ENCODE results near the gene P4HB. TPM values are rescaled to one million over a fixed set of nuclear protein-coding genes. Genes with fewer than 3 reads are reported as not detected.

P4HB gene
- total and polyA plus RNA-seq, 2 experiments from 2014 or later: 206 to 620 TPM

- H3K4me3 ChIP-seq: no peak overlapping the region
- H2AFZ ChIP-seq: no peak overlapping the region
- no peak overlapping the region for H3K4me2 ChIP-seq
- peaks cover 11% of the 10 kb centered on the region for H3F3A ChIP-seq (replicated peaks; ENCODE audit: low read depth)
- TF ChIP-seq JUNB (IDR thresholded peaks at IDR 0.05; ENCODE audit: unreplicated experiment) (no peak), CTCF (conservative IDR thresholded peaks at IDR 0.05; ENCODE audit: low read depth in 2 of 2) (no peak), REST (IDR thresholded peaks at IDR 0.05; ENCODE audit: unreplicated experiment) (no peak), CREB1 (CRISPR knock-in tag; IDR thresholded peaks at IDR 0.05; ENCODE audit: low read depth) (no peak), ZNF331 (CRISPR knock-in tag; IDR thresholded peaks at IDR 0.05; ENCODE audit: low read depth) (no peak), ZNF114 (CRISPR knock-in tag; IDR thresholded peaks at IDR 0.05) (no peak), EZH2phosphoT487 (IDR thresholded peaks at IDR 0.05; ENCODE audit: unreplicated experiment) (no peak), EZH2 (IDR thresholded peaks at IDR 0.05; ENCODE audit: low read depth, unreplicated experiment) (no peak), STAT1 (IDR thresholded peaks at IDR 0.05; ENCODE audit: unreplicated experiment) (no peak), NANOG (IDR thresholded peaks at IDR 0.05; ENCODE audit: borderline replicate concordance) (no peak), POLR2AphosphoS5 (IDR thresholded peaks at IDR 0.05; ENCODE audit: low read depth) (no peak), ZNF462 (CRISPR knock-in tag; IDR thresholded peaks at IDR 0.05) (no peak), ETS1 (IDR thresholded peaks at IDR 0.05) (no peak)
- H3K27me3 ChIP-seq (ENCODE audit: insufficient read depth): no peaks in the 10 kb centered on the region
- no peaks in the 10 kb centered on the region for H3K9me2 ChIP-seq (ENCODE audit: insufficient read depth)
- Mint-ChIP-seq H3K27me3 (ENCODE audit: insufficient read depth, low read depth, poor library complexity) (peaks cover 5% of the 10 kb centered on the region), H3K4me1 (no peaks in the 10 kb centered on the region), H3K36me3 (ENCODE audit: low read depth) (peaks cover 60% of the 10 kb centered on the region), H3K9me3 (no peaks in the 10 kb centered on the region; the same call in 2 of the 3 replicates), H3K4me3 (no peak overlapping the region), H3K27ac (no peak overlapping the region)
- H4K20me1 ChIP-seq (replicated peaks; ENCODE audit: insufficient read depth): peaks cover 16% of the 10 kb centered on the region
- H3K36me3 ChIP-seq (ENCODE audit: insufficient read depth): peaks cover 7% of the 10 kb centered on the region; the same call in 1 of the 2 replicates
- ATAC-seq: no peak
- H3K4me1 ChIP-seq (ENCODE audit: insufficient read depth): no peaks in the 10 kb centered on the region
- no peak for DNase-seq (ENCODE audit: low spot score)
- H3K79me2 ChIP-seq (replicated peaks; ENCODE audit: insufficient read depth): peaks cover 12% of the 10 kb centered on the region; the same call in 1 of the 2 replicates
- no peak overlapping the region for H3K27ac ChIP-seq (ENCODE audit: low read depth)
These were observed 8.9 kb downstream of the P4HB start for GRCh38 chr17:81851423-81851822.

Measured in GM23338 (cell line).